ENCODE data around the gene SGCG. TPM values are rescaled to one million over a fixed set of nuclear protein-coding genes. Genes with fewer than 3 reads are reported as not detected.

SGCG gene
- total and polyA plus RNA-seq, 2 of the 4 experiments (the other 2 are of a cell fraction): under 0.01 TPM; not detected in 1

- TF ChIP-seq NFE2L2 (IDR thresholded peaks at IDR 0.05; ENCODE audit: low read depth, low read length) (no peak), CEBPB (IDR thresholded peaks at IDR 0.05; ENCODE audit: low read depth, low read length) (no peak)
- Histone ChIP-seq H3K56ac (ENCODE audit: extremely low read depth, insufficient read depth, low read length) (peak overlapping the region; percentile 82; the same call in 1 of the 2 replicates), H3K9ac (ENCODE audit: low read depth, low read length) (peak overlapping the region; percentile 15; the same call in 1 of the 2 replicates), H4K8ac (ENCODE audit: low read depth in 2 of 2, low read length in 2 of 2) (peak overlapping the region; percentile 53 to 86; a peak in 3 of 4 replicates), H4K20me1 (ENCODE audit: insufficient read depth, low read length) (no peaks in the 10 kb centered on the region), H3K79me1 (ENCODE audit: low read depth in 1 of 2, low read length in 2 of 2) (peaks cover 0 to 10% of the 10 kb centered on the region in 2 experiments; a peak in 1 of 4 replicates), H2AFZ (replicated peaks; ENCODE audit: low read length, poor library complexity) (no peak overlapping the region), H3K4me3 (ENCODE audit: insufficient read depth, low read depth, low read length) (no peak overlapping the region), H2BK20ac (ENCODE audit: low read depth, low read length) (peak overlapping the region; percentile 97), H3K4ac (ENCODE audit: low read depth, low read length) (peak overlapping the region; percentile 94), H2BK5ac (ENCODE audit: low read depth, low read length, poor library complexity, severe bottlenecking) (peak overlapping the region; percentile 92), H3K9me3 (ENCODE audit: control insufficient read depth, insufficient read depth, low read length) (no peaks in the 10 kb centered on the region), H3K27ac (ENCODE audit: insufficient read depth, low read length) (peak overlapping the region; percentile 75), H3K4me2 (ENCODE audit: low read depth, low read length) (peak overlapping the region; percentile 53), H3K14ac (replicated peaks; ENCODE audit: low read depth, low read length) (peak overlapping the region; percentile 74), H2BK120ac (ENCODE audit: low read depth, low read length) (peak overlapping the region; percentile 96), H3K36me3 (ENCODE audit: control insufficient read depth, insufficient read depth, low read length) (no peaks in the 10 kb centered on the region), H4K5ac (ENCODE audit: low read depth, low read length) (peak overlapping the region; percentile 61), H3K18ac (ENCODE audit: low read depth, low read length) (peak overlapping the region; percentile 86; the same call in 1 of the 2 replicates), H3K27me3 (ENCODE audit: control insufficient read depth, insufficient read depth, low read length) (no peaks in the 10 kb centered on the region), H4K91ac (ENCODE audit: insufficient read depth, low read depth, low read length) (peak overlapping the region; percentile 94), H3K23ac (ENCODE audit: low read depth, low read length) (peak overlapping the region; percentile 82), H2AK9ac (replicated peaks; ENCODE audit: low read depth, low read length, poor library complexity) (no peak overlapping the region), H3K4me1 (ENCODE audit: control insufficient read depth, insufficient read depth, low read length) (peaks cover 20% of the 10 kb centered on the region), H3K9me1 (ENCODE audit: insufficient read depth, low read length) (peaks cover 20% of the 10 kb centered on the region), H2BK15ac (ENCODE audit: low read depth, low read length) (peak overlapping the region; percentile 57; the same call in 2 of the 3 replicates), H2AK5ac (ENCODE audit: low read depth, low read length) (peak overlapping the region; percentile 92)
- ChIA-PET POLR2A (ENCODE audit: unreplicated experiment) (interaction anchor here (0.6 to 0.7 kb wide), 5 partner anchors 8 to 560 kb away, joined by 3 to 7 read pairs (median 4); no protein-coding TSS in a partner anchor), CTCF (interaction anchor here (0.5 to 1.1 kb wide), 4 partner anchors 9 to 1534 kb away, joined by 3 to 4 read pairs (median 3); no protein-coding TSS in a partner anchor)
- WGBS, 2 experiments (ENCODE audit: extremely low coverage in 2 of 2, insufficient read length in 1 of 2): no CpG with 5 or more reads among the region's 4 CpGs
- ATAC-seq (ENCODE audit: low read depth) (peak; percentile 15), DNase-seq (no peak)
- intact Hi-C loops (cut with micrococcal nuclease): no loop called here
- in situ Hi-C loops (cut with MboI; ENCODE audit: low sequenced_read_pairs): loop anchor here (25.0 kb wide), 2 partner anchors 1359 to 1684 kb away; no protein-coding TSS in a partner anchor
- no TSS peak for BruUV-seq (replicated peaks)
- dilution Hi-C loops (cut with HindIII; ENCODE audit: low sequenced_read_pairs, unreplicated experiment): no loop called here
Measured at GRCh38 chr13:23320926-23321534, 140.3 kb downstream of the SGCG start.
